GM18499 (cell line): ENCODE results near the gene ART5.

Experiments
- ATAC-seq: cut with Tn5 transposase; IDR thresholded peaks from one replicate; pipeline ENCODE4 v1.9.1; 2021; ENCODE audit warnings: moderate number of reproducible peaks; ENCODE audit not compliant: insufficient read depth, unreplicated experiment

The ART5 gene, protein sequence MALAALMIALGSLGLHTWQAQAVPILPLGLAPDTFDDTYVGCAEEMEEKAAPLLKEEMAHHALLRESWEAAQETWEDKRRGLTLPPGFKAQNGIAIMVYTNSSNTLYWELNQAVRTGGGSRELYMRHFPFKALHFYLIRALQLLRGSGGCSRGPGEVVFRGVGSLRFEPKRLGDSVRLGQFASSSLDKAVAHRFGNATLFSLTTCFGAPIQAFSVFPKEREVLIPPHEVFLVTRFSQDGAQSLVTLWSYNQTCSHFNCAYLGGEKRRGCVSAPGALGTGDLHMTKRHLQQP

DNA sequence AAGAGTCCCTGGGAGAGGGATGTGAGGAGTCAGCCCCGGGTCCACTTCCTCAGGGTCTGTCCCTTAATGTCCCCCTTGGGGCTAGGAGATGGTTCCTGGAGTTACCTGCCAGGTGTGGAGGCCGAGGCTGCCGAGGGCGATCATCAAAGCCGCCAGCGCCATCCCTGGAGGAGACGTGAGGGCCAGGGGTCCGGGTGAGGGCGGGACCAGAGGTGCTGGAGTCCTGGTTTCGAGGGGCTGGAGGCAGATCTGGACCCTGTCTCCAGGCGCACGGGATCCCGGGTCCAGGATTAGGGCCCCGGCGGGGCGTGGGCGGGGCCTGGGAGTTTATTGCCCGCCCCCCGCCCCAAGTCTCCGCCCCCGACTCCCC is at the start of gene ART5:
Gene ART5 (minus strand): TSS at position 292 of the 370 bp plus-strand sequence. CDS start 130 bp downstream, at position 162.
- no peak for ATAC-seq

DNA sequence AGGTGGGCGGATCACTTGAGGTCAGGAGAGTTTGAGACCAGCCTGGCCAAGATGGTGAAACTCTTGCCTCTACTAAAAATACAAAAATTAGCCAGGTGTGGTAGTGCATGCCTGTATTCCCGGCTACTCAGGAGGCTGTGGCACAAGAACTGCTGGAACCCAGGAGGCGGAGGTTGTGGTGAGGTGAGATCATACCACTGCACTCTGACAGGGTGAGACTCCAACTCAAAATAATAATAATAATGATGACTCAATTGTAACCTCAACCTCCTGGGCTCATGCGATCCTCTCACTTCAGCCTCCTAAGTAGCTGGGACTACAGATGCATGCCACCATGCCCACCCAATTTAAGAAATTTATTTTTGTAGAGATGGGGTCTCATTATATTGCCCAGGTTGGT is 45.0 kb upstream of the ART5 start:
- no peak for ATAC-seq

DNA sequence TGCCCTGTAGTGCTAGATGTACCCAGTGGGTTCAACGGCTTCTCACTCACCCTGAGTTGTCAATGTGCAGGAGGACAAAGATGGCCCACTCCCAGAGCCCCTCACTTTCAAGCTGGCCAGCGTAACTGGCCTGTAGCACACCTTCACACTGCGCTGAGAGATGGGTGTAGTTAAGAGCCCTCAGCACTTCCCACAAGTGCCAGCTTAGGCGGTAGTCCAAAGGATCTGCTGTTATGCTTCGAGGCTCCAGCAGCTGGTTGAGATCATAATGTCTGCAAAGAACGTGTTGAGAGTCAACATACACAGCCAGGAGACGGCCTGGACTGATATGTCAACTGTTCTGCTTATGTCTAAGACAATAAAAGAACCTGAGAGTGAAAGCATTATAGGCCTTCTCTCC is 44.1 kb upstream of the ART5 start:
- no peak for ATAC-seq

GRCh38 chr11:3684819-3685172 is 43.0 kb upstream of the ART5 start:
- no peak for ATAC-seq

DNA sequence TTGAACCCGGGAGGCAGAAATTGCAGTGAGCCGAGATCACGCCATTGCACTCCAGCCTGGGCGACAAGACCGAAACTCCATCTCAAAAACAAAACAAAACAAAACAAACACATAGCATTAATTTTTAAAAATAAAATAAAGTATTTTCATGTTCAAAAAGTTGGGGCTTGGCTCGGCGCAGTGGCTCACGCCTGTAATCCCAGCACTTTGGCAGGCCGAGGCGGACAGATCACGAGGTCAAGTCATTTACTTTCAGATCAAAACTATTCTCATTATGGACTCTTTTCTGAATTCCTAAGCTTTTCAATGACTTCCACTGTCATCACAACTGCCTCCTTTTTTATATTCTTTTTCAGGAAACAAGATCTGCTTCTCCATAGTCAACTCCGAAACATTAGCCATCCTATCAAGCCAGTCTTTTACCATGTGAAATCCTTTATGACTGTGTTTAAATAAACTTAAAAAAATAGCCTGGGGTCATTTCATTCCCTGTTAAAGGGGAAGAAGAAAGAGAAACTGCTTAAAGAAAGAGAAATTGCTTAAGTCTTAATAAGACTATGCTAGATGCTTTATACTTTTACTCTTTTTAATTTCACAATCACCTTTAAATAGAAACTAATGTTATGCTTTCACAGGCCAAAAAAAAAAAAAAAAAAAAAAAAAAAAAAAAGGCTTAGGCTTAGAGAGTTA is 42.5 kb upstream of the ART5 start:
- no peak for ATAC-seq

GRCh38 chr11:3683039-3683438 is 41.2 kb upstream of the ART5 start:
- no peak for ATAC-seq

GRCh38 chr11:3679077-3679476 is 37.3 kb upstream of the ART5 start:
- no peak for ATAC-seq

DNA sequence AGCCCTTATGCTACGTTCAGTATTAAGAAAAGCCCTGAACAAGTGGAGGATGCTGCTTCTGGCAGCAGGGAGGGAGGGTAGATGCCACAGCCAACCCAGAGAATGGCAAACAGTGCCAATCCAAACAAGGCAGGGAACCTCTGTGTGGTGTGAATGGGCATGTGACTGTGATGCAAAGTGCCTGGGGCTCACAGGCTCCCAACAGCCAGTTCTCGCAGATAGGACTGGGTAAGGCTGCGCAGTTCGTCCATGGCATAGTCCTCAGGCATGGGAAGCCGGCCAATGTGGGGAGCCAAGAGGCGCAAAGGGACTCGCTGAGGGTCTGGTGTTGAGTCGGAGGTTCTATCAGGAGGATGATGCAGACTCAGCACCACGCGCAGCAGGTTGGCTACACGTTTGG is 34.2 kb upstream of the ART5 start:
- ATAC-seq: no peak

GRCh38 chr11:3674189-3674588 is 32.4 kb upstream of the ART5 start:
- no peak for ATAC-seq

DNA sequence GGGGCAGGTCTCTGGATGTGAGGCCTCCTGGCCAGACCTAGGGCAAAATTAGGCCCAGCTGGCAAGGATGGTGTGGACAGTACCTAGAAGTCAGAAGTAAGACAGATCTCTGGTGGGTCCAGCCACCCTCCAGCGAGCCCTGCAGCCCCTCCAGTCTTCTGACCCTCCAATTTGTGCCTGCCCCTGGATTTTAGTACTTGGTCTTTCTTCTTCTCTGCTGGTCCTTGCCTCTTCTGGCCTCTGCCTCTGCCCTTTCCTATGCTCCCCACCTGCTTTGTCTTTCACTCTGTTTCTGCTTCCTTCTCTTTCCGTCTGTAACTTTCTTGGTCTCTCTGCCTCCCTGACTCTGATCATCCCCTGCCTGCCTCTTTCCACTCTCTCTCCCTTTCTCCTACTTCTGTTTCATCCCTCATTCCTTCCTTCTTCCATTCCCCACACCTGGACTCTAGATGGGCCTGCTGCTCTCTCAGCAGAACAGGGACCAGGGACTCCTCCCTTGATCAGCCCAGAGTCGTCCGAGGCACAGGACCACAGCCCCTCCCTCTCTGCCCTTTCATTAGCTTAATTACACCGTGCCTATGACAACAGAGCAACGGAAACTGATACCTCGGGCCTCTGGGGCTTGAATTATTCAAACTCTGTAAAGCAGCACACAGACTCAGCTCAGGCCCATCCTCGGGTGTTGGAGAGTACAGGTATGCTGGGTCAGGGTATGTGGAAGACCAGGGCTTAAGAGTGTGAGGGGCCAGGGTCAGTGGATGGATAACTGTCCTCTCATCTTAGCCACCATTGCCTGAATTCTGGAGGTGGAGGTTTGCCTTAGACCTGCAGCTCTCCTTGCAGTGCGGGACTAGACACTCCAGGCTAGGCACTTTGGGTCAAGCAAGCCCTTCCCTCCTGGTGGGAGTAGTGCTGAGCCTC is 29.8 kb upstream of the ART5 start, which contains the start of gene CHRNA10:
Gene CHRNA10 (minus strand): TSS at position 51 of the 921 bp plus-strand sequence. CDS start 72 bp downstream, outside the sequence.
- no peak for ATAC-seq

DNA sequence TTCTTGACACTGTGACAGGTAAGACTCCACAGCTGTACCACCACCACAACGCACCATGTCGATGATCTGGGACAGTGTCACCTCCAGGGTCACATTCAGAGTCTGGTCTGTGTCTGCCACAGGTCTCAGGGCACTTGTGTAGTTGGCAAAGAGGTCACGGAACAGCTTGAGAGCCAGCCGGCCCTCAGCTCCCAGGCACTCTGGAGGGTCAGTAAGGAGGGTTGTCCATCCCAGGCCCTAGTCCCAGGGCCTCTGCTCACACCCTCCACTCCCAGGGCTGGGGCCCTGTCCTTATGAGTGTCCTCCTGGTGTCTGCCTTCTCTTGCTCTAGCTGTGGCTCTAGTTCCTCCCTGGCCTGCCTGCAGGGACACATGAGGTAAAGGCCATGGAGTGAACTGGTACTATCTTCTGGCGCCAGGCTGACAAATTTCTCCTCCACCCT is 28.0 kb upstream of the ART5 start:
- ATAC-seq: no peak

- ATAC-seq: no peak
Observed at GRCh38 chr11:3669128-3669527, 27.3 kb upstream of the ART5 start.

GRCh38 chr11:3667149-3668035 is 25.6 kb upstream of the ART5 start:
- ATAC-seq: no peak

DNA sequence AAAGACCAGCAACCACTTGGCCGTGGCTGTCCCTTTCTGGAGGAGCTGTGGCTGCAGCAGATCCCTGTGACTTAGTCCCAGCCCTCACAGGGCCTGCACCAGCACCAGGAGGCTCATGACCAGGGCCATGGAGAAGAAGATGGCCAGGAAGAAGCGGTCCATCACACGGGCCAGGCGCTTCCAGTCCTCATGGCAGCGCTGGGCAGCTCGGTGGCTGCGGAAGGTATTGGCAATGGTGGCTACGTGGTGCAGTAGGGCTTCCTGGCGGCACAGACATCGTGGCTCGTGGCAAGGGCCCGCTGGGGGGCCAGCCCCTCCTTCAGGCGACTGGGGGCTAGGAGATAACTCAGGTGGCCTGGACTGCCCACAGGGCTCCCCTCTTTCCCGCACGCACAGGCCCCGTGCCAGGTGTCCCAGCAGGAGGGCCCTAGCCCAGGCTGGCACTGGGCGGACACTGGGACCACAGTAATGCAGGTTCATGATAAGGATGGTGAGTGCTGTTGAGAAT is 24.3 kb upstream of the ART5 start:
- no peak for ATAC-seq

- no peak for ATAC-seq
Observed at GRCh38 chr11:3665336-3666022, 23.7 kb upstream of the ART5 start.

DNA sequence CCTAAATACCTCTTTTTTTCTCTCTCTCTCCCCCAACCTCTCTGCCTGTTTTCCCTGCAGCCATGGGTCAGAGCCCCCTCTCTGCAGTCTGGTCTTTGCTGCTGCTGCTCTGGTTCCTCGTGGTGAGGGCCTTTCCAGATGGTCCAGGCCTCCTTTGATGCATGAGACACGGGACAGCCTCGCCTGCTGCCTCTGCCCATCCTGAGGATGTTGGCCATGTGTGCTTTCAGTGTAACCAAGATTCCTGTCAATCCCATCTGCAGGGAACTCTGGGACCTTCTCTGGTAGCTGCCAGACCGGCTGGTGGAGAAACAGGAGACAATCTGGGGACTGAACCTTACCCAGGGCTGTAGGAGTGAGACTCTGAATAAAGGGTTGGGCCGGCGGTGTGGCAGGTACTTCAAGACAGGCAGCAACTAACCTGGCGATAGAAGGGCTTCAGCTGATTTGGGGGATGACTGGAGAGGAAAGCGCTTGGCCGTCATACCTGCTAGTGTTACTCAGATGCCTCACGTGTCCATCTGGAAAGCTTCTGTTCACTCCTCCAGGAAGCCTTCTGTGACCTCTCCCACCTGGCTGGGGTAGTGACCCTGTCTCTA is 22.3 kb upstream of the ART5 start:
- ATAC-seq: no peak

DNA sequence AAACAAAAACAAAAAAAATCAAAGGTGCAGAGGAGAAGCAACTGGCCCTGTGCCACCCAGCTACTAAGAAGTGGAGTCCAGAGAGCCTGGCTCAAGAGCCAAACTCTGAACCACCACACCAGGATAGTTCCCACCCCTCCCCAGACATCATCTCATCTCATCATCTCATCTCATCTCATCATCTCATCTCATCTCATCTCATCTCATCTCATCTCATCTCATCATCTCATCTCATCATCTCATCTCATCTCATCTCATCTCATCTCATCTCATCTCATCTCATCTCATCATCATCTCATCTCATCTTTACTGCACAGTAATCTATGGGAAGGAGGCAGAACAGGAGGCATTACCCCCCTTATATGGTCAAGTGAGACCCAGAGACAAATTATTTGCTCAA is 21.1 kb upstream of the ART5 start:
- ATAC-seq: no peak

DNA sequence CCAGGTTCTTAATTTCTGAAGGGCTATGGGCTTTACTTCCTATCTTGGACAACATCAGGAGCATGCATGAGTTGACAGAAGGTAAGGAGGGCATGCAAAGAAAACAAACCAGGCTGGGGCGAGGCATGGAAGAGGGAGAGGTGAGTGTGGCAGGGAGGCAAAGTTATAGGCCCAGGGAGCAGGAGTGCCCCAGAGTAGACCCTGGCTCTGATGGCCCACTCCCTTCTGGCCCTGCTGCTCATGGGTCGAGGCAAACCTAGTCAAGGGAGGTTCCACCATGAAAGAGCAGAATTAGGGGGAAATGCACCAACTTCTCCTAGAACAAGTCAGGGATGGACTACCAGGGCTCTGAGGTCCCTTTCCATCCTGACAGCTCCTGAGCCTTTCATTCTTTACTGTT is 19.2 kb upstream of the ART5 start:
- ATAC-seq: no peak
